ENCODE results near the gene WNT5A. TPM values are rescaled to one million over a fixed set of nuclear protein-coding genes. Genes with fewer than 3 reads are reported as not detected.

WNT5A gene
- total and polyA plus RNA-seq, 2 donors (not counting 1 experiment from before 2014, with no cell fraction given), result not detected

GRCh38 chr3:55491296-55491816 lies 4.2 kb upstream of the WNT5A start:
- Histone ChIP-seq H3K4me3 (ENCODE audit: control extremely low read depth in 1 of 5, extremely low read depth in 1 of 5, insufficient read depth in 1 of 5, low read depth in 2 of 5, low read length in 4 of 5) (no peak overlapping the region), H3K9me3 (ENCODE audit: control extremely low read depth in 1 of 3, control insufficient read depth in 2 of 3, insufficient read depth in 1 of 3, low read length in 2 of 3) (peaks cover 0 to 8% (median 0%) of the 10 kb centered on the region in 3 donors), H3K4me2 (replicated peaks; ENCODE audit: low read depth, low read length, poor library complexity, severe bottlenecking) (no peak overlapping the region), H3K27ac (ENCODE audit: low read length in 2 of 2) (no peak overlapping the region), H3K36me3 (replicated peaks in 1 of 2; ENCODE audit: control extremely low read depth in 1 of 2, control insufficient read depth in 1 of 2, extremely low read depth in 1 of 2, insufficient read depth in 2 of 2, low read length in 1 of 2) (no peaks in the 10 kb centered on the region), H4K20me1 (ENCODE audit: control insufficient read depth, insufficient read depth, low read length, poor library complexity, severe bottlenecking) (no peaks in the 10 kb centered on the region), H3K27me3 (replicated peaks in 1 of 4; ENCODE audit: control extremely low read depth in 1 of 4, control insufficient read depth in 3 of 4, insufficient read depth in 4 of 4, low read length in 3 of 4) (peaks cover 0 to 43% (median 14%) of the 10 kb centered on the region in 4 experiments), H3K4me1 (ENCODE audit: control insufficient read depth in 2 of 2, insufficient read depth in 2 of 2, low read length in 2 of 2) (peaks cover 15 to 17% of the 10 kb centered on the region in 2 donors), H2AFZ (ENCODE audit: insufficient read depth, low read depth, low read length, poor library complexity, severe bottlenecking) (no peak overlapping the region), H3K9ac (ENCODE audit: low read length) (no peak overlapping the region), H3K79me2 (ENCODE audit: control insufficient read depth, insufficient read depth, low read length) (no peaks in the 10 kb centered on the region)
- H3K9me3 Mint-ChIP-seq (ENCODE audit: insufficient read depth), result peaks cover 2% of the 10 kb centered on the region
- ChIA-PET POLR2A (no interaction called here), CTCF (no interaction called here)
- H3K27me3 Mint-ChIP-seq, result peaks cover 64% of the 10 kb centered on the region
- 73% methylated on average over 3 of the region's 7 CpGs for WGBS (ENCODE audit: insufficient coverage)
- no peak for ATAC-seq (ENCODE audit: low read depth)
- no peak for TF ChIP-seq CTCF (IDR thresholded peaks at IDR 0.05)
- no peak for TF ChIP-seq EZH2 (IDR thresholded peaks at IDR 0.05; ENCODE audit: borderline replicate concordance, insufficient read depth, low read depth, low read length, poor library complexity, severe bottlenecking)
- H3K4me1 Mint-ChIP-seq, result peaks cover 18% of the 10 kb centered on the region
- intact Hi-C loops (cut with micrococcal nuclease), result no loop called here
- no peak overlapping the region for H3K4me3 Mint-ChIP-seq
- no peak for DNase-seq
- H3K27ac Mint-ChIP-seq, result no peak overlapping the region

GRCh38 chr3:55490276-55490913 lies 3.3 kb upstream of the WNT5A start:
- no peak overlapping the region for H3K4me3 Mint-ChIP-seq
- WGBS (ENCODE audit: insufficient coverage), result 50% methylated on average over 1 of the region's 3 CpGs
- no peaks in the 10 kb centered on the region for H3K79me2 ChIP-seq (ENCODE audit: control insufficient read depth, insufficient read depth, low read length)
- POLR2A ChIA-PET, result no interaction called here
- no peaks in the 10 kb centered on the region for H4K20me1 ChIP-seq (ENCODE audit: control insufficient read depth, insufficient read depth, low read length, poor library complexity, severe bottlenecking)
- no peak overlapping the region for H3K4me3 ChIP-seq (ENCODE audit: control extremely low read depth in 1 of 5, extremely low read depth in 1 of 5, insufficient read depth in 1 of 5, low read depth in 2 of 5, low read length in 4 of 5)
- no peak overlapping the region for H3K27ac ChIP-seq (ENCODE audit: low read length in 2 of 2)
- peaks cover 69% of the 10 kb centered on the region for H3K27me3 Mint-ChIP-seq
- H3K4me2 ChIP-seq (replicated peaks; ENCODE audit: low read depth, low read length, poor library complexity, severe bottlenecking), result no peak overlapping the region
- DNase-seq, result no peak
- intact Hi-C loops (cut with micrococcal nuclease), result no loop called here
- peaks cover 0 to 12% (median 0%) of the 10 kb centered on the region in 3 donors for H3K9me3 ChIP-seq (ENCODE audit: control extremely low read depth in 1 of 3, control insufficient read depth in 2 of 3, insufficient read depth in 1 of 3, low read length in 2 of 3)
- no peak overlapping the region for H2AFZ ChIP-seq (ENCODE audit: insufficient read depth, low read depth, low read length, poor library complexity, severe bottlenecking)
- peaks cover 2% of the 10 kb centered on the region for H3K9me3 Mint-ChIP-seq (ENCODE audit: insufficient read depth)
- peaks cover 25% of the 10 kb centered on the region for H3K4me1 Mint-ChIP-seq
- peaks cover 0 to 51% (median 14%) of the 10 kb centered on the region in 4 experiments for H3K27me3 ChIP-seq (replicated peaks in 1 of 4; ENCODE audit: control extremely low read depth in 1 of 4, control insufficient read depth in 3 of 4, insufficient read depth in 4 of 4, low read length in 3 of 4)
- TF ChIP-seq EZH2 (IDR thresholded peaks at IDR 0.05; ENCODE audit: borderline replicate concordance, insufficient read depth, low read depth, low read length, poor library complexity, severe bottlenecking), result no peak
- no peak for TF ChIP-seq CTCF (IDR thresholded peaks at IDR 0.05)
- H3K27ac Mint-ChIP-seq, result no peak overlapping the region
- CTCF ChIA-PET, result no interaction called here
- no peak for ATAC-seq (ENCODE audit: low read depth)
- no peak overlapping the region for H3K9ac ChIP-seq (ENCODE audit: low read length)
- H3K36me3 ChIP-seq (replicated peaks in 1 of 2; ENCODE audit: control extremely low read depth in 1 of 2, control insufficient read depth in 1 of 2, extremely low read depth in 1 of 2, insufficient read depth in 2 of 2, low read length in 1 of 2), result no peaks in the 10 kb centered on the region
- peaks cover 15 to 19% of the 10 kb centered on the region in 2 donors for H3K4me1 ChIP-seq (ENCODE audit: control insufficient read depth in 2 of 2, insufficient read depth in 2 of 2, low read length in 2 of 2)
